Measurements from ENCODE around the gene SCLY. TPM values are rescaled to one million over a fixed set of nuclear protein-coding genes. Genes with fewer than 3 reads are reported as not detected.

The SCLY gene
- total and polyA plus RNA-seq, 2 of the 13 experiments (the other 11 are each of a cell fraction or from before 2014, with no cell fraction given): 27.9 to 38.6 TPM

- no peak for TF ChIP-seq CBX5 (CRISPR knock-in tag; IDR thresholded peaks at IDR 0.05; ENCODE audit: borderline replicate concordance)
Observed at GRCh38 chr2:238039985-238040384, 20.8 kb upstream of the SCLY start (continued).

- BruUV-seq (replicated peaks): no TSS peak
- H3K36me3 ChIP-seq (replicated peaks in 1 of 2; ENCODE audit: control insufficient read depth in 1 of 2, insufficient read depth in 2 of 2, low read length in 2 of 2): peaks cover 17 to 56% of the 10 kb centered on the region in 2 experiments
- 95% methylated on average over 9 of the region's 9 CpGs for WGBS (ENCODE audit: low lambda C conversion rate)
- FAIRE-seq (no peak), DNase-seq (ENCODE audit: low spot score) (no peak), ATAC-seq (no peak)
- no peak overlapping the region for H3K4me3 ChIP-seq (replicated peaks in 1 of 3; ENCODE audit: insufficient read depth in 1 of 3, low read depth in 2 of 3, low read length in 3 of 3)
- no peaks in the 10 kb centered on the region for H3K79me2 ChIP-seq (ENCODE audit: insufficient read depth, low read length)
- H3K4me1 ChIP-seq (ENCODE audit: insufficient read depth, low read length): no peaks in the 10 kb centered on the region
- H3K27ac ChIP-seq (ENCODE audit: extremely low read length, insufficient read depth, low read length): no peak overlapping the region
- H3K4me2 ChIP-seq (ENCODE audit: low read depth, low read length): no peak overlapping the region
- no peaks in the 10 kb centered on the region for H3K9me3 ChIP-seq (ENCODE audit: low read length)
- CTCF ChIA-PET (ENCODE audit: low intra/inter-chr PET ratio, low total read pairs): no interaction called here
- in situ Hi-C loops (cut with HindIII; ENCODE audit: extremely low pct_ligation_motif_present, low pct_unique_long_range_greater_than_20kb) (no loop called here), intact Hi-C loops (cut with micrococcal nuclease; ENCODE audit: unreplicated experiment) (no loop called here)
- H2AFZ ChIP-seq (ENCODE audit: low read length): no peak overlapping the region
- no peak overlapping the region for H3K9ac ChIP-seq (ENCODE audit: insufficient read depth, low read depth, low read length)
- POLR2A ChIA-PET: interaction anchor here (0.6 kb wide), 1 partner anchor 16 kb away, joined by 3 read pairs; no protein-coding TSS in a partner anchor
- H4K20me1 ChIP-seq (ENCODE audit: insufficient read depth, low read length): no peaks in the 10 kb centered on the region
- no peaks in the 10 kb centered on the region for H3K27me3 ChIP-seq (ENCODE audit: control insufficient read depth in 1 of 2, insufficient read depth in 2 of 2, low read length in 2 of 2)
- no peak for TF ChIP-seq CHD2 (IDR thresholded peaks at IDR 0.05; ENCODE audit: low read depth, low read length)
- no peak for TF ChIP-seq TFDP1 (CRISPR knock-in tag; IDR thresholded peaks at IDR 0.05; ENCODE audit: borderline replicate concordance)
- TF ChIP-seq POLR2AphosphoS2 (IDR thresholded peaks at IDR 0.05; ENCODE audit: low read depth, low read length): no peak
- no peak for TF ChIP-seq SMAD3 (CRISPR knock-in tag; IDR thresholded peaks at IDR 0.05)
- no peak for TF ChIP-seq ZNF841 (CRISPR knock-in tag; IDR thresholded peaks at IDR 0.05; ENCODE audit: borderline replicate concordance)
- no peak for TF ChIP-seq PHB2 (IDR thresholded peaks at IDR 0.05; ENCODE audit: partially characterized antibody)
- no peak for TF ChIP-seq TCF7 (IDR thresholded peaks at IDR 0.05; ENCODE audit: low read depth)
- no peak for TF ChIP-seq ZNF510 (CRISPR knock-in tag; IDR thresholded peaks at IDR 0.05; ENCODE audit: low read depth)
- TF ChIP-seq MTF1 (CRISPR knock-in tag; IDR thresholded peaks at IDR 0.05): no peak
- TF ChIP-seq ZNF609 (CRISPR knock-in tag; IDR thresholded peaks at IDR 0.05; ENCODE audit: borderline replicate concordance): no peak
- TF ChIP-seq PRDM15 (CRISPR knock-in tag; IDR thresholded peaks at IDR 0.05): no peak
- TF ChIP-seq E2F5 (CRISPR knock-in tag; conservative IDR thresholded peaks at IDR 0.05): no peak
- TF ChIP-seq ZNF629 (CRISPR knock-in tag; conservative IDR thresholded peaks at IDR 0.05): no peak
Observed at GRCh38 chr2:238040918-238041317, 19.9 kb upstream of the SCLY start.
